WTC11 (cell line): Measurements from ENCODE around the gene CHRNG. TPM values are rescaled to one million over a fixed set of nuclear protein-coding genes. Genes with fewer than 3 reads are reported as not detected.

Experiments used
- ATAC-seq: fragments of 200-7000 bp; cut with Tn5 transposase; 2 replicates; pipeline ENCODE4 v1.10.0; 2021; ENCODE audit warnings: mild to moderate bottlenecking, moderate library complexity
- CTCF ChIA-PET: fragments of 300-600 bp; sonication (Branson Sonifier 250); formaldehyde crosslinking; loops from one replicate; lab custom pipeline; 2021; ENCODE audit warnings: antibody characterized with exemption; lab: Charles Lee
- POLR2A ChIA-PET: fragments of 350-600 bp; sonication (Branson Sonifier 250); formaldehyde crosslinking; loops from one replicate; lab custom pipeline; 2021; ENCODE audit warnings: antibody characterized with exemption; lab: Charles Lee
- DNase-seq: peaks from one replicate; pipeline ENCODE4 v3.0.0; 2021; ENCODE audit warnings: low spot score
- H3K27ac Mint-ChIP-seq: 2 replicates; pipeline ENCODE4 v1.8.0; 2021; ENCODE audit warnings: mixed read lengths
- H3K27me3 Mint-ChIP-seq: 2 replicates; pipeline ENCODE4 v1.8.0; 2021; ENCODE audit warnings: low read depth, mild to moderate bottlenecking, moderate library complexity, mixed read lengths
- H3K36me3 Mint-ChIP-seq: 2 replicates; pipeline ENCODE4 v1.8.0; 2021; ENCODE audit warnings: mixed read lengths
- H3K4me1 Mint-ChIP-seq: 2 replicates; pipeline ENCODE4 v1.8.0; 2022; ENCODE audit warnings: mixed read lengths
- H3K4me3 Mint-ChIP-seq: 2 replicates; pipeline ENCODE4 v1.8.0; 2021; ENCODE audit warnings: mild to moderate bottlenecking, moderate library complexity, mixed read lengths
- H3K9me3 Mint-ChIP-seq: 2 replicates; pipeline ENCODE4 v1.8.0; 2021; ENCODE audit warnings: mixed read lengths
- CREM ChIP-seq: sonication (generic); formaldehyde crosslinking; IDR thresholded peaks from 2 replicates; pipeline ENCODE4 v1.8.1; 2022; ENCODE audit warnings: mild to moderate bottlenecking, missing genetic modification reagents, moderate library complexity
- ELF4 ChIP-seq: sonication (generic); formaldehyde crosslinking; IDR thresholded peaks from 2 replicates; pipeline ENCODE4 v1.8.1; 2022; ENCODE audit warnings: low read depth, mild to moderate bottlenecking, moderate library complexity, missing genetic modification reagents
- MYBL2 ChIP-seq: sonication (generic); formaldehyde crosslinking; IDR thresholded peaks from 2 replicates; pipeline ENCODE4 v1.8.1; 2023; ENCODE audit warnings: mild to moderate bottlenecking, moderate library complexity, missing genetic modification reagents
- NFYB ChIP-seq: sonication (generic); formaldehyde crosslinking; conservative IDR thresholded peaks from 2 replicates; pipeline ENCODE4 v1.8.0; 2022; ENCODE audit warnings: low read depth, missing genetic modification reagents
- OVOL2 ChIP-seq: fragments of 250-450 bp; sonication (Bioruptor Pico); IDR thresholded peaks from 2 replicates; pipeline ENCODE4 v1.9.0; 2021; ENCODE audit warnings: mild to moderate bottlenecking, borderline replicate concordance
- SMAD4 ChIP-seq: sonication (generic); formaldehyde crosslinking; IDR thresholded peaks from 2 replicates; pipeline ENCODE4 v1.8.0; 2022; ENCODE audit warnings: mild to moderate bottlenecking, missing genetic modification reagents
- SP1 ChIP-seq: sonication (generic); formaldehyde crosslinking; conservative IDR thresholded peaks from 2 replicates; pipeline ENCODE4 v1.8.1; 2022; ENCODE audit warnings: missing genetic modification reagents
- ZBTB21 ChIP-seq: sonication (generic); formaldehyde crosslinking; IDR thresholded peaks from 2 replicates; pipeline ENCODE4 v1.8.1; 2023; ENCODE audit warnings: mild to moderate bottlenecking, missing genetic modification reagents, borderline replicate concordance
- ZNF219 ChIP-seq: sonication (generic); formaldehyde crosslinking; IDR thresholded peaks from 2 replicates; pipeline ENCODE4 v1.8.0; 2023; ENCODE audit warnings: missing genetic modification reagents, mild to moderate bottlenecking, borderline replicate concordance
- total RNA-seq: library from RNA; stranded (reverse); gene quantifications from 3 replicates; pipeline ENCODE4 v1.2.3, GENCODE V29; 2021
- TF ChIP-seq, protein P1 (sequence below): fragments of 250-450 bp; sonication (Bioruptor Pico); IDR thresholded peaks from 2 replicates; pipeline ENCODE4 v1.9.0; 2021; ENCODE audit warnings: mild to moderate bottlenecking, borderline replicate concordance
- TF ChIP-seq, protein P2 (sequence below): fragments of 250-450 bp; sonication (Bioruptor Pico); IDR thresholded peaks from 2 replicates; pipeline ENCODE4 v1.9.0; 2021; ENCODE audit warnings: moderate library complexity, mild to moderate bottlenecking, inconsistent platforms, borderline replicate concordance
- TF ChIP-seq, protein P3 (sequence below): sonication (generic); formaldehyde crosslinking; IDR thresholded peaks from 2 replicates; pipeline ENCODE4 v1.8.0; 2023; ENCODE audit warnings: missing genetic modification reagents
- TF ChIP-seq, protein P4 (sequence below): sonication (generic); formaldehyde crosslinking; IDR thresholded peaks from 2 replicates; pipeline ENCODE4 v1.8.1; 2023; ENCODE audit warnings: mild to moderate bottlenecking, moderate library complexity, missing genetic modification reagents
- TF ChIP-seq, protein P5 (sequence below): fragments of 250-450 bp; sonication (Bioruptor Pico); IDR thresholded peaks from 2 replicates; pipeline ENCODE4 v1.8.0; 2021; ENCODE audit warnings: mild to moderate bottlenecking
- TF ChIP-seq, protein P6 (sequence below): sonication (generic); formaldehyde crosslinking; IDR thresholded peaks from 2 replicates; pipeline ENCODE4 v1.8.1; 2023; ENCODE audit warnings: mild to moderate bottlenecking, missing genetic modification reagents, borderline replicate concordance

CHRNG gene
- total RNA-seq, 1 experiment from 2014 or later: 0.20 TPM

DNA sequence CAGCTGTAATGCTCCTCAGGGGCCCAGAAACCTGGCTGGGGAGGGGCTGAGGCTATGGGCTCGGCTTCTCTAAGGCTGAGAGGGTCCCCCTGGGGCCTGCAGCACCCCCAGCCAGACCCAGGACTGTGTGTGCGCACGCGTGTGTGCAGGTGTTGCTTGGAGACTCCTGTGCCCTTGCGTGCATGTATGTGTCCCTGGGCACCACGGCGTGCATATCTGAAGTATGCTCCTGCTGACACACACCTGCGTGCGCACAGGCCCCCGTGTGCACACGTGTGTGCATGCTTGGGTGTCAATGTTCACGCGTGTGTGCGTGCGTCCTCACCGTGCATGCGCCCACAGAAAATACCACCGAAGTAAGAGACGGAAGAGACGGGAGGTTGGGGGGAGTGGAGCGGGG, 37.0 kb upstream of the CHRNG start:
- no peak for DNase-seq
- Mint-ChIP-seq H3K9me3 (no peaks in the 10 kb centered on the region), H3K27me3 (peaks cover 53% of the 10 kb centered on the region), H3K4me1 (peaks cover 22% of the 10 kb centered on the region), H3K36me3 (no peaks in the 10 kb centered on the region), H3K4me3 (peak overlapping the region; percentile 95), H3K27ac (no peak overlapping the region)
- POLR2A ChIA-PET: interaction anchor here (1.0 to 1.2 kb wide), 2 partner anchors 21 to 48 kb away, joined by 3 to 4 read pairs; partner anchors contain the start of genes EIF4E2 and TIGD1
- ATAC-seq: peak; percentile 17
- CTCF ChIA-PET: interaction anchor here (0.6 to 3.2 kb wide), 5 partner anchors 13 to 135 kb away, joined by 3 to 33 read pairs (median 4); no protein-coding TSS in a partner anchor
- TF ChIP-seq, protein P1, sequence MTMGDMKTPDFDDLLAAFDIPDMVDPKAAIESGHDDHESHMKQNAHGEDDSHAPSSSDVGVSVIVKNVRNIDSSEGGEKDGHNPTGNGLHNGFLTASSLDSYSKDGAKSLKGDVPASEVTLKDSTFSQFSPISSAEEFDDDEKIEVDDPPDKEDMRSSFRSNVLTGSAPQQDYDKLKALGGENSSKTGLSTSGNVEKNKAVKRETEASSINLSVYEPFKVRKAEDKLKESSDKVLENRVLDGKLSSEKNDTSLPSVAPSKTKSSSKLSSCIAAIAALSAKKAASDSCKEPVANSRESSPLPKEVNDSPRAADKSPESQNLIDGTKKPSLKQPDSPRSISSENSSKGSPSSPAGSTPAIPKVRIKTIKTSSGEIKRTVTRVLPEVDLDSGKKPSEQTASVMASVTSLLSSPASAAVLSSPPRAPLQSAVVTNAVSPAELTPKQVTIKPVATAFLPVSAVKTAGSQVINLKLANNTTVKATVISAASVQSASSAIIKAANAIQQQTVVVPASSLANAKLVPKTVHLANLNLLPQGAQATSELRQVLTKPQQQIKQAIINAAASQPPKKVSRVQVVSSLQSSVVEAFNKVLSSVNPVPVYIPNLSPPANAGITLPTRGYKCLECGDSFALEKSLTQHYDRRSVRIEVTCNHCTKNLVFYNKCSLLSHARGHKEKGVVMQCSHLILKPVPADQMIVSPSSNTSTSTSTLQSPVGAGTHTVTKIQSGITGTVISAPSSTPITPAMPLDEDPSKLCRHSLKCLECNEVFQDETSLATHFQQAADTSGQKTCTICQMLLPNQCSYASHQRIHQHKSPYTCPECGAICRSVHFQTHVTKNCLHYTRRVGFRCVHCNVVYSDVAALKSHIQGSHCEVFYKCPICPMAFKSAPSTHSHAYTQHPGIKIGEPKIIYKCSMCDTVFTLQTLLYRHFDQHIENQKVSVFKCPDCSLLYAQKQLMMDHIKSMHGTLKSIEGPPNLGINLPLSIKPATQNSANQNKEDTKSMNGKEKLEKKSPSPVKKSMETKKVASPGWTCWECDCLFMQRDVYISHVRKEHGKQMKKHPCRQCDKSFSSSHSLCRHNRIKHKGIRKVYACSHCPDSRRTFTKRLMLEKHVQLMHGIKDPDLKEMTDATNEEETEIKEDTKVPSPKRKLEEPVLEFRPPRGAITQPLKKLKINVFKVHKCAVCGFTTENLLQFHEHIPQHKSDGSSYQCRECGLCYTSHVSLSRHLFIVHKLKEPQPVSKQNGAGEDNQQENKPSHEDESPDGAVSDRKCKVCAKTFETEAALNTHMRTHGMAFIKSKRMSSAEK (CRISPR knock-in tag): no peak
- TF ChIP-seq, protein P2, sequence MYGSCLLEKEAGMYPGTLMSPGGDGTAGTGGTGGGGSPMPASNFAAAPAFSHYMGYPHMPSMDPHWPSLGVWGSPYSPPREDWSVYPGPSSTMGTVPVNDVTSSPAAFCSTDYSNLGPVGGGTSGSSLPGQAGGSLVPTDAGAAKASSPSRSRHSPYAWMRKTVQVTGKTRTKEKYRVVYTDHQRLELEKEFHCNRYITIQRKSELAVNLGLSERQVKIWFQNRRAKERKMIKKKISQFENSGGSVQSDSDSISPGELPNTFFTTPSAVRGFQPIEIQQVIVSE (CRISPR knock-in tag): no peak
- TF ChIP-seq OVOL2 (CRISPR knock-in tag): no peak
- no peak for TF ChIP-seq MYBL2 (CRISPR knock-in tag)
- no peak for TF ChIP-seq SMAD4 (CRISPR knock-in tag)
- TF ChIP-seq, protein P3, sequence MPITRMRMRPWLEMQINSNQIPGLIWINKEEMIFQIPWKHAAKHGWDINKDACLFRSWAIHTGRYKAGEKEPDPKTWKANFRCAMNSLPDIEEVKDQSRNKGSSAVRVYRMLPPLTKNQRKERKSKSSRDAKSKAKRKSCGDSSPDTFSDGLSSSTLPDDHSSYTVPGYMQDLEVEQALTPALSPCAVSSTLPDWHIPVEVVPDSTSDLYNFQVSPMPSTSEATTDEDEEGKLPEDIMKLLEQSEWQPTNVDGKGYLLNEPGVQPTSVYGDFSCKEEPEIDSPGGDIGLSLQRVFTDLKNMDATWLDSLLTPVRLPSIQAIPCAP (CRISPR knock-in tag): no peak

DNA sequence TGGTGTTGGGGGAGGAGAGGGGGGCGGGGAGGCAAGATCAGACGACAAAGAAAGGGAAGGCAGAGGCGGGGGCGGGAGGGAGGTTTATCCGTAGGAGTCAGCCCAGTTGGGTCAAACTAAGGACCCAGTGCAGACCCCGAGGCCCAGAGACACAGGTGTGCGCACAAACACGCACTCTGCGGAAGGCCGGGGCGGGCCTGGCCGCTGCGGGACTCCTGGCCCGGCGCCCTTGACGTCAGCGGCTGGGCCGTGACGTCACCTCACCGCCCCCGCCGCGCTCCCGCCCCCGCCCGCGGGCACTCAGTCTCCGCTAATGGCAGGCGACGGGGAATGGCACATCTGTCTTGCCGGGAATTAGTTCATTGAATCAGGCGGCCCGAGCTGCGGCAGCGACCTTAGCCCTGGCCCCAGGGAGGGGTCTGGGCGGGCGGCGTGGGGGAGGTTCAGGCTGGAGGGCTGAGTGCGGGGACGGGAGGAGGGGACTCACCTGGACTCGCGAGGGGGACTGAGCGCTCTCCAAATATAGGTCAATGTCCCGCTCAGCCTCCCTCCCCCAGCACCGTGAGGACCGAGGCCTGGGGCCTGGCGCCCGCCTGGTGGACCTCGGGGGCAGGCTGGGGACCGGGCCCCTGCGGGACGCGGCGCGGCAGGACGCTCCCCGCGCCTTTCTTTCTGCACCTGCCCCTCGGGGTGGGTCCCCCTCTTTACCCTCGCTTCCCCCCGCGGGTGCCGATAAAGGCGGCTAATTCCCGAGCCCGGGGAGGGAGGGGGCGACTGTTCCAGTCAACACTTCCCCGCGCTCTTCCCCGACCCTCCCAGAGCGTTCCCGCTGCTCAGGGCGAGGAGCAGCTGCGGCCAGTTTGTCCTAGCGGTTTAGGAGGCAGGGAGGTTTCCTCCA, 36.3 kb upstream of the CHRNG start:
- no peaks in the 10 kb centered on the region for H3K9me3 Mint-ChIP-seq
- ChIA-PET CTCF (interaction anchor here (1.0 to 3.2 kb wide), 5 partner anchors 18 to 58 kb away, joined by 3 to 33 read pairs (median 8); partner anchors contain the start of gene PRSS56), POLR2A (interaction anchor here (1.0 kb wide), 1 partner anchor 47 kb away, joined by 3 read pairs; the partner anchor contains the start of genes EIF4E2 and TIGD1)
- no peak overlapping the region for H3K27ac Mint-ChIP-seq
- peak; percentile 67 for DNase-seq
- H3K27me3 Mint-ChIP-seq: peaks cover 53% of the 10 kb centered on the region
- ATAC-seq: peak; percentile 29
- TF ChIP-seq, protein P4, sequence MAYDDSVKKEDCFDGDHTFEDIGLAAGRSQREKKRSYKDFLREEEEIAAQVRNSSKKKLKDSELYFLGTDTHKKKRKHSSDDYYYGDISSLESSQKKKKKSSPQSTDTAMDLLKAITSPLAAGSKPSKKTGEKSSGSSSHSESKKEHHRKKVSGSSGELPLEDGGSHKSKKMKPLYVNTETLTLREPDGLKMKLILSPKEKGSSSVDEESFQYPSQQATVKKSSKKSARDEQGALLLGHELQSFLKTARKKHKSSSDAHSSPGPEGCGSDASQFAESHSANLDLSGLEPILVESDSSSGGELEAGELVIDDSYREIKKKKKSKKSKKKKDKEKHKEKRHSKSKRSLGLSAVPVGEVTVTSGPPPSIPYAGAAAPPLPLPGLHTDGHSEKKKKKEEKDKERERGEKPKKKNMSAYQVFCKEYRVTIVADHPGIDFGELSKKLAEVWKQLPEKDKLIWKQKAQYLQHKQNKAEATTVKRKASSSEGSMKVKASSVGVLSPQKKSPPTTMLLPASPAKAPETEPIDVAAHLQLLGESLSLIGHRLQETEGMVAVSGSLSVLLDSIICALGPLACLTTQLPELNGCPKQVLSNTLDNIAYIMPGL: peak; percentile 30; the same call in 1 of the 2 replicates
- TF ChIP-seq SP1 (CRISPR knock-in tag) (0 out of 2 replicates have a peak, but pooled peaks have one; percentile 15), ZNF219 (CRISPR knock-in tag) (no peak), ZBTB21 (CRISPR knock-in tag) (peak; percentile 99), ELF4 (no peak), CREM (CRISPR knock-in tag) (peak; percentile 83; the same call in 1 of the 2 replicates), NFYB (CRISPR knock-in tag) (no peak)
- TF ChIP-seq, protein P3 (CRISPR knock-in tag): 0 out of 2 replicates have a peak, but pooled peaks have one; percentile 27
- TF ChIP-seq, protein P5, sequence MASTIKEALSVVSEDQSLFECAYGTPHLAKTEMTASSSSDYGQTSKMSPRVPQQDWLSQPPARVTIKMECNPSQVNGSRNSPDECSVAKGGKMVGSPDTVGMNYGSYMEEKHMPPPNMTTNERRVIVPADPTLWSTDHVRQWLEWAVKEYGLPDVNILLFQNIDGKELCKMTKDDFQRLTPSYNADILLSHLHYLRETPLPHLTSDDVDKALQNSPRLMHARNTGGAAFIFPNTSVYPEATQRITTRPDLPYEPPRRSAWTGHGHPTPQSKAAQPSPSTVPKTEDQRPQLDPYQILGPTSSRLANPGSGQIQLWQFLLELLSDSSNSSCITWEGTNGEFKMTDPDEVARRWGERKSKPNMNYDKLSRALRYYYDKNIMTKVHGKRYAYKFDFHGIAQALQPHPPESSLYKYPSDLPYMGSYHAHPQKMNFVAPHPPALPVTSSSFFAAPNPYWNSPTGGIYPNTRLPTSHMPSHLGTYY (CRISPR knock-in tag): no peak
- TF ChIP-seq, protein P6, sequence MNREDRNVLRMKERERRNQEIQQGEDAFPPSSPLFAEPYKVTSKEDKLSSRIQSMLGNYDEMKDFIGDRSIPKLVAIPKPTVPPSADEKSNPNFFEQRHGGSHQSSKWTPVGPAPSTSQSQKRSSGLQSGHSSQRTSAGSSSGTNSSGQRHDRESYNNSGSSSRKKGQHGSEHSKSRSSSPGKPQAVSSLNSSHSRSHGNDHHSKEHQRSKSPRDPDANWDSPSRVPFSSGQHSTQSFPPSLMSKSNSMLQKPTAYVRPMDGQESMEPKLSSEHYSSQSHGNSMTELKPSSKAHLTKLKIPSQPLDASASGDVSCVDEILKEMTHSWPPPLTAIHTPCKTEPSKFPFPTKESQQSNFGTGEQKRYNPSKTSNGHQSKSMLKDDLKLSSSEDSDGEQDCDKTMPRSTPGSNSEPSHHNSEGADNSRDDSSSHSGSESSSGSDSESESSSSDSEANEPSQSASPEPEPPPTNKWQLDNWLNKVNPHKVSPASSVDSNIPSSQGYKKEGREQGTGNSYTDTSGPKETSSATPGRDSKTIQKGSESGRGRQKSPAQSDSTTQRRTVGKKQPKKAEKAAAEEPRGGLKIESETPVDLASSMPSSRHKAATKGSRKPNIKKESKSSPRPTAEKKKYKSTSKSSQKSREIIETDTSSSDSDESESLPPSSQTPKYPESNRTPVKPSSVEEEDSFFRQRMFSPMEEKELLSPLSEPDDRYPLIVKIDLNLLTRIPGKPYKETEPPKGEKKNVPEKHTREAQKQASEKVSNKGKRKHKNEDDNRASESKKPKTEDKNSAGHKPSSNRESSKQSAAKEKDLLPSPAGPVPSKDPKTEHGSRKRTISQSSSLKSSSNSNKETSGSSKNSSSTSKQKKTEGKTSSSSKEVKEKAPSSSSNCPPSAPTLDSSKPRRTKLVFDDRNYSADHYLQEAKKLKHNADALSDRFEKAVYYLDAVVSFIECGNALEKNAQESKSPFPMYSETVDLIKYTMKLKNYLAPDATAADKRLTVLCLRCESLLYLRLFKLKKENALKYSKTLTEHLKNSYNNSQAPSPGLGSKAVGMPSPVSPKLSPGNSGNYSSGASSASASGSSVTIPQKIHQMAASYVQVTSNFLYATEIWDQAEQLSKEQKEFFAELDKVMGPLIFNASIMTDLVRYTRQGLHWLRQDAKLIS (CRISPR knock-in tag): no peak
- TF ChIP-seq, all 79 proteins: peak for 5
- H3K4me1 Mint-ChIP-seq: peaks cover 22% of the 10 kb centered on the region
- H3K36me3 Mint-ChIP-seq: no peaks in the 10 kb centered on the region
- H3K4me3 Mint-ChIP-seq: peak overlapping the region; percentile 95
